Measurements from ENCODE around the gene XIRP1.
A peak's percentile ranks its signal among the peaks of the same experiment; 100 is the strongest.

Gene XIRP1

DNA sequence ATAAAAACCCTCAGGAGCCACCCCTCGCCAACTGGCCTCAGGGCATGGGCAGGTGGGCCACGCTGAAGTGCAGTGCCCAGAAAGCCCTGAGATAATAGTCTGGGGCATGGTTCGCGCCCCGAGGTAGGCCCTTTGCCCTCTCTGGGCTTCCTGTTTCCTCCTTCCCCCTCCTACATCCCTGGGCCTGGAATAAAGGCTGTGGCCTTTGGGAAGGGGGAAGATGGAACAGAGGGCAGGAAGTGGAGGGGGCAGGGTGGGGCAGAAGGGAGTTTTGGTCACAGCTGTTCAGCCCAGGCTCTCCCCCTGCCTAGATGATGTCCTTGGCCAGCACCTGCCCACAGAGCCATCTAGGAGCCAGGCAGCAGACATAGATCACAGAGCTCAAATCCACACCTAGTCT lies 50.3 kb downstream of the XIRP1 start:
- no peak for DNase-seq (ENCODE audit: low read depth)

DNA sequence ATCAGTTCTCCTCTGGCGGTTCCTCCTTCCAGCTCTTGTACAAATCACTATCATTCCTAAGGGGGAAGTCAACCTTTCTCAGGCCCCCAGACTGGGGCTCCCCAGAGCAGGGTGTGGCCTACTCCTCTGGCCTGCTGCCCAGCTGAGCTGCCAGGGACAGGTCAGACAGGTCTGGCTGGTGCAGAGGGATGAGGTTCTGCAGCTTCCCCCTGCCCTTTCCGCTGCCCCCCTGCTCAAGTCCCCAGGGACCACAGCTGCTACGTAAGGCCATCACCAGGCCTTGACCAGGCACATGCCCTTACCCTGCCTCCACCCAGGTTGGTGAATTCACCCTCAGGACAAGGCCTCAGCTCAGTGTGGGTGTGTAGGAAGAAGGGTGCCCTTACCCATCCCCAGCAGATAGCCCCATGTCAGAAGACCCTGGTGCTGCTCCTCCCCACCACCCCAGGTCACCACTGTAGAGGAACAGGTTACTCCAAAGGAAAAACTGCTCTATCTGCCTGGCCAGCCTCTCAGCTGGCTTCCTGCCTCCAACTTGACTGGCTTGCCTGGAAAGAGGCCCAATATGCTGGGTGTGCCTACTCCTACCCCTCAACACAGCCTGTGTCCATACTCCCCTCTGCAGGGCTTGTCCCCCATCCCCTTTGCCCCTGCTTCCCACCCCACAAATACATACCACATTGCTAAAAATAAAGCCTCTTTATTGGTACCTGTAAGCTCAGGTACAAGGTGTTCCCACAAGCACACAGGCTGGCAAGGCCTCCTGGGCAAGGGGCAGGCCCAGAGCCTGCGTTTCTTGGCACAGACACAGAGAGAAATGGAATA lies 51.0 kb downstream of the XIRP1 start:
- DNase-seq (ENCODE audit: low read depth): peak; percentile 32

DNA sequence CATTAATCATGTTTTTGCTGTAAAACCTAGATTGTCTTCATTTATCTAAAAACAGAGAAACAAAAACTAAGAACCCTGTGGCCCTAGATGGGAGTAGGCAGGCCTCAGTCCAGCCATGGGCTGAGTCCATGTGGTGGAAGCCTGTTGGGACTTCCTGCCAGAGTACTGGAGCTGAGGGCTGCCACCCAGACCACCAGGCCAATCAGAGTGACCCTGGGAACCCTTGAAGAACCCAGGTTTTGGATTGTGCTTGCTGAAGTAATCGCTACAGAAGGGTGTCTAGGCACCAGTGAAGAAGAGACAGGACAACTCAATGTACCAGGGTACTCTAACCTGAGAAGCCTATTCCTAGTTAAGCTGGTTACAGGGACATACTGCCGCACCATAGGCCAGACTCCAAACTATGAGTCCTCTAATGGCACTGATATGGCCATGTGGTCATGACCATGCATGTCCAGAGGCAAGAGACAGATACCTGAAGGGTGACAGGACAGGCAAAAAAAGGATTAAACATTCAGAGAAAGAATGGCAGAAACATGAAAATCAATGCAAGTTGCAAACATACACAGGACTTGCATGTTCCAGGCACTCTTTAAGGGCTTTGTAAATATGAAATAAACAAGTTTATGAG lies 51.9 kb downstream of the XIRP1 start:
- no peak for DNase-seq (ENCODE audit: low read depth)

DNA sequence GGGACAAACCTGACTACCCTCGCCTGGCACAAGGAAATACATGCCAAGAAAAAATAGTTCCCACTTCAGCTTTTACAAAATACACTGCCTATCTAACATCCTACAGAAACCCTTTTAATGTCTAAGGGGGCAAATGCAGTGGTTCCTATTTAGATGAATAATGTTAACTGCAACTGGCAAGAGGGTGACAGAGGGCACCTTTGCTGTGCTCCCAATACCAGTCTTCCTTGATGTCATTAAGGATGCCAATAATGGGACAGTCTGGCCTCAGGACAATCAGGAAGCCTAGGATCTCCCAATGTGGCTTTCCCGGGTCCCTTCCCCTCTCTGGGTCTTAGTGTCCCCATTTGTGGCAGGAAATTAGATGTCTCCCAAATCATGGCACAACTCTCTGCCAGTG lies 53.0 kb downstream of the XIRP1 start:
- DNase-seq (ENCODE audit: low read depth): no peak

DNA sequence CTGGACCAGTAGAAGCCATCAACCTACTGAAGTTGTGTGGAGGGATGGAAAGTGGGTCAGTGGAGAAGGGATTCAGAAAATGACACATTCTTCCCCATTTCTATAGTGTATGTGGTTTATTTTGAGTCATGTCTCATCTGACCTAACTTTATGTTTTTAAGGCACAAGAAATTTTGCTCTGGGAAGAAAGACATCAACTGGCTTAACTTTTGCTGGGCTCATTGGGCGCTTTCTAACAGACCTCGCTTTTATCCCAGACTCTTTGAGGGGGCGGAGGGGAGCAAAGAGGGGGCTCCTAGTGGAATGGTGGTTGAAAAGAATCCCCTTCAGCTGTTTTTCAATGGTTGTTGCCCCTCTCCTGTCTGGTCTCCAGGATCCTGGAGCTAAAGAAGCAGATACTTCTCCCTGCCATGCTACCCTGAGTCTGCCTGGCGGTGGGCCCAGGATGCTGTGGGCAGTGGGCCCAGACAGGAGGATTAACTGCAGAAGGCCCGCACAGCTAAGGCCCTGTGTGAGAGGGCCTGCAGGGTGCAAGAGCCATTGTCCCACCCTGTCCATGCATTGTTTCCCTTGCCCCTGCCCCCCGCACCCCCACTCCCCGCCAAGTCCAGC lies 53.5 kb downstream of the XIRP1 start:
- no peak for DNase-seq (ENCODE audit: low read depth)

DNA sequence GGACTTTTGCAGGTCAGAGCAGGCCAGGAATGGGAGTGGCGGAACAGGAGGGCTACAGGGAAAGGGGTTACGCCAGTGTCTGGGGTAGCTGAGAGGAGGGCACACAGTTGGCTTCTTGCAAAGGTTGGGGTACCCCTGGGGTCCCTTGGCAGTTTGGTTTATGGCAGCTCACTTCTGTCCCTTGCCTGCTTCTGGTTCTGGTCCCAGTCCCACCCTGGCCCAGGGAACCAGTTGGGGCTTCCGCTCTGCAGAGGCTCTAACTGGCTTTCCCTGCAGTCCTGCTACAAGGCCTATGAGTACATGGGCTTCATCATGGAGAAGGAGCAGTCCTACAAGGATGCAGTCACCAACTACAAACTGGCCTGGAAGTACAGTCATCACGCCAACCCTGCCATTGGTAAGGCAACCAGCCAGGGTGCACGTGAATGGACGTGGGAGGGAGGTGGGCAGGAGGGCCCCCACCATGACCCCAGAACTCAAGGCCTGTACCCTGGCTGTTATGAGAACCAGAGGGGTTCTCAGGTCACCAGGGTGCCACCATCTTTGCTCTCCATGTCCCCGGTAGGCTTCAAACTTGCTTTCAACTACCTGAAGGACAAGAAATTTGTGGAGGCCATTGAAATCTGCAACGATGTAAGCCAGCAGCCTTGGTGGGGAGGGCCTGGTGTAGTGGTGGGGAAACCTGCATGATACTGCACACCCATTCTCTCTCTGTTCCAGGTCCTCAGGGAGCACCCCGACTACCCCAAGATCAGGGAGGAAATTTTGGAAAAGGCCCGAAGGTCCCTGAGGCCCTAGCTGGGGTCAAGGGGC lies 54.2 kb downstream of the XIRP1 start:
- no peak for DNase-seq (ENCODE audit: low read depth)

DNA sequence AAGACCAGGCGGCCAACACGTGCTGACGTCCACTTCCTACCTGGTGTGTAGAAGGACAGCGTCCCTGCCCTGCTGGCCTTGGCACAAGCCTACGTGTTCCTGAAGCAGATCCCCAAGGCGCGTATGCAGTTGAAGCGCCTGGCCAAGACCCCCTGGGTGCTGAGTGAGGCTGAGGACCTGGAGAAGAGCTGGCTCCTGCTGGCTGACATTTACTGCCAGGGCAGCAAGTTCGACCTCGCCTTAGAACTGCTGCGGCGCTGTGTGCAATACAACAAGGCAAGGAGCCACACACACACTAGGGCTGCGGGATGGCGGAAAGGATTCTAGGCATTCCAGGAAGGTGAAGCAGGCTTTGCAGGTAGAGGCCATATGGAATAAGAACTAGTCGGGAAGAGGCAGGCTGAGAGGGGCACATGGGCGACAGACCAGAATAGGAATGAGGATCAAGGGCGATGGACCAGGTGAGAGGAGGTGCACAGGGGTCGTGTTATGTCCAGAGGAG lies 54.9 kb downstream of the XIRP1 start:
- no peak for DNase-seq (ENCODE audit: low read depth)

DNA sequence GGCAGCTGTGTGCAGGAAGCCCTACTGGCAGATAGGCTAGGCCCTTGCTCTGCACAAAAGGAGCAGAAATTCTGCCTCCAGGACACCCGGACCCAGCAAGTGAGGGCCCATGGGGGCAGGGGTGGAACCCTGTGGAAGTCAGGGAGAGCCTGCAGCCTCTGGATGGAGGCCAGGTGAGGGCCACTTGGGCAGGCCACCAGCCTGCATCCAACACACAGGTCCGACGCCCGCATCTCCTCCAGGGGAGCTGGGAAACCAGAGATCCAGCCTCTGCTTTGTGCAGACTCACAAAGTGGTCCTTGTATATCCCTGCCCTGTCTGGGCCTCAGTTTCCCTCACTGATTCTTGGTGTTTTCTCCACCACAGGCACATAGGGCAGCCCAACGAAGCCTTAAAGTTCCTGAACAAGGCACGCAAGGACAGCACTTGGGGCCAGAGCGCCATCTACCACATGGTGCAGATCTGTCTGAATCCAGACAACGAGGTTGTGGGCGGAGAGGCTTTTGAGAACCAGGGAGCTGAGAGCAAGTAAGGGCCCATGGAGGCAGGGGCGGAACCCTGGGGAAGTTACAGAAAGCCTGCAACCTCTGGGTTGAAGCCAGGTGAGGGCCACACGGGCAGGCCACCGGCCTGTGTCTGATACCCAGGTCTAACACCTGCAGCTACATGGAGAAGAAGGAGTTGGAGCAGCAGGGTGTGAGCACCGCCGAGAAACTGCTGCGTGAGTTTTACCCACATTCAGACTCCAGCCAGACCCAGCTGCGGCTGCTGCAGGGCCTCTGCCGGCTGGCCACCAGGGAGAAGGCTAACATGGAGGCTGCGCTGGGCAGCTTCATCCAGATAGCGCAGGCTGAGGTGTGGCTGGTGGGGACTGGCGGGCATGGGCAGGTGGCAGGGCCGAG lies 55.6 kb downstream of the XIRP1 start:
- DNase-seq (ENCODE audit: low read depth): no peak

DNA sequence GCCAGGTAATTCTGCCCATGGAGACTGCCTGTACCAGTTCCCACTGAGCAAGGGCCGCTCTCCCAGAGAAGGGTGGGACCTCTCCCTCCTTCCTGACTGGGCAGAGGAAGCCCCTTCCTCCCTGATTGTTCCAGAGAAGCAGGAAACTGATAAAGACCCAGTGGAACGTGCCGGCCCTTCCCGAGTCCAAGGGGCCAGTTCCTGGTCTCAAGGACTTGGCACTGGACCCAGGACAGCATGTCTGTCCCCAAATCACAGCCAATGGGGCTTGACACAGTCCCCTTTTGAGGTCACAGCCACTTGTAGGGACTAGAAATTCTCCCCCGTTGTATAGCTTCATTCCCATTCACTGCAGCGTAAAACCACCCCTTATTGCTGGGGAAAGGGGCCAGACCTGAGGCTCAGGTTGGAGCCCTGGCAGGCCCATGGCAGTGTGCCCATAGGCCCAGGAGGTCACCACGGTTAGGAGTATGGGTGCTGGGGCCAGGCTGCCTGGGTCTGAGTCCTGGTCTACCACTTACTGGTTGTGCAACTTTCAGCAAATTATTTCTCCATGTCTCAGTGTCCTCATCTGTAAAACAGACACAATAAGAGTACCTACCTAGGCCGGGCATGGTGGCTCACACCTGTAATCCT lies 57.1 kb downstream of the XIRP1 start:
- DNase-seq (ENCODE audit: low read depth): no peak

DNA sequence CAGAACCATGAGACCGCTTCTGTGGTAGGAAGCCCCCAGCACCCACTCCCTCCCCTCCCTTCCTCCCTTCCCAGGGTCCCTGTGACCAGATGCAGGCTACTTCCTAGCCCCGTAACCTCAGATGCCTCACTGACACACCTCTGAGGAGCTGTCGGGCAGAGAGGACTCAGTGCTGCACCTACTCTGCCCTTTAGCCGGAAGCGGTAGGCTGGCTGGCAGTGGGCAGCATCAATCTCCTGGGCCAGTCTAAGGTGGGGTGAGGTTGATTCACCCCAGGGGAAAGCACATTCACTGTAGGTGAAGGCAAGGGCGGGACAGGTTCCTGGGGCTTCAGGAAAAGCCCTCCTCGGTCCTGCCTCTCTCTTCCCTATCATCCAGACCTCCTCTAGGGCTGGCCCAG lies 58.1 kb downstream of the XIRP1 start:
- DNase-seq (ENCODE audit: low read depth): no peak

DNA sequence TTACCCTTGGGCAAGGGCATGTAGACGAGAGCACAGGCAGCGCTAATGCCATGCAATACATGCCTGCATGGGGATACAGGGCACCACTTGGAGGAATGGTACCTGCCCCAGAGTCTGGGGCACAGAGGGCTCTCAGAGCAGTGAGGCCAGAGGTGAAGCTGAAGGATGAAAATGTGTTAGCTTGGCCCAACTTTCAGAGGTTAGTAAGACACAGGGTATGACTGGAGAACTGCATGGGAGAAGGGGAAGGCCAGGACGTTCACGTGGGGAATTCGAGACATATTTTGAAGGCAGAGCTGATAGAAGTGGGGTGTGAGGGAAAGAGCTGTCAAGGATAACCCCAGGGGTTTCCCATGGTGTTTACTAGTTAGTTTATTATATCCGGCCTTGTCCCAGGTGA lies 58.6 kb downstream of the XIRP1 start:
- no peak for DNase-seq (ENCODE audit: low read depth)
